C4-2B (cell line): ENCODE measurements around the gene PROSER2.

Source experiments
- CTCF ChIP-seq: fragments of 450-650 bp; conservative IDR thresholded peaks from 2 replicates; pipeline ENCODE4 v1.5.1; 2017; ENCODE audit warnings: mild to moderate bottlenecking
- ZFX ChIP-seq: fragments of 450-650 bp; IDR thresholded peaks from 2 replicates; pipeline ENCODE4 v1.6.1; 2017

- TF ChIP-seq CTCF (no peak), ZFX (no peak)
Measured at GRCh38 chr10:11827414-11827813, 4.3 kb downstream of the PROSER2 start.
